Endodermal cell (in vitro differentiated cells): ENCODE results near the gene VWCE. TPM values are rescaled to one million over a fixed set of nuclear protein-coding genes. Genes with fewer than 3 reads are reported as not detected.
"Not testable (repeated sequence)": the region's sequence is repeated elsewhere in the genome, so short reads cannot be mapped to it uniquely, and the experiment has no call there.

Source experiments
- DNase-seq: peaks from one replicate; pipeline ENCODE4 v3.0.0-alpha.2; 2017
- H3K27ac ChIP-seq: 2 replicates; pipeline ENCODE4 v1.5.1; 2013; ENCODE audit warnings: mild to moderate bottlenecking, low read depth, low read length, moderate library complexity
- H3K27me3 ChIP-seq: 2 replicates; pipeline ENCODE4 v1.6.1; 2013; ENCODE audit warnings: mild to moderate bottlenecking, low read length, moderate library complexity; ENCODE audit not compliant: insufficient read depth, control insufficient read depth, poor library complexity, severe bottlenecking
- H3K36me3 ChIP-seq: 2 replicates; pipeline ENCODE4 v1.7.0; 2013; ENCODE audit warnings: mild to moderate bottlenecking, low read length, moderate library complexity; ENCODE audit not compliant: control insufficient read depth, insufficient read depth
- H3K4me1 ChIP-seq: one replicate; pipeline ENCODE4 v1.7.0; 2013; ENCODE audit warnings: low read length; ENCODE audit not compliant: control insufficient read depth, insufficient read depth
- H3K4me3 ChIP-seq: 2 replicates; pipeline ENCODE4 v1.5.1; 2013; ENCODE audit warnings: mild to moderate bottlenecking, low read length, moderate library complexity
- H3K9ac ChIP-seq: 2 replicates; pipeline ENCODE4 v1.6.1; 2013; ENCODE audit warnings: mild to moderate bottlenecking, low read length, moderate library complexity; ENCODE audit not compliant: poor library complexity, severe bottlenecking; ENCODE audit errors: extremely low read depth
- H3K9me3 ChIP-seq: 2 replicates; pipeline ENCODE4 v1.6.1; 2013; ENCODE audit warnings: mild to moderate bottlenecking, low read length, moderate library complexity; ENCODE audit not compliant: control insufficient read depth
- H3K27ac Mint-ChIP-seq: 2 replicates; pipeline ENCODE4 v1.8.0; 2020; ENCODE audit warnings: mixed read lengths
- H3K27me3 Mint-ChIP-seq: 2 replicates; pipeline ENCODE4 v1.8.0; 2021; ENCODE audit warnings: mild to moderate bottlenecking, mixed read lengths; ENCODE audit not compliant: insufficient read depth
- H3K36me3 Mint-ChIP-seq: 2 replicates; pipeline ENCODE4 v1.8.0; 2020; ENCODE audit warnings: low read depth, mixed read lengths
- H3K4me1 Mint-ChIP-seq: 2 replicates; pipeline ENCODE4 v1.8.0; 2020; ENCODE audit warnings: mixed read lengths
- H3K4me3 Mint-ChIP-seq: 2 replicates; pipeline ENCODE4 v1.8.0; 2020; ENCODE audit warnings: mild to moderate bottlenecking, moderate library complexity, mixed read lengths
- H3K9me3 Mint-ChIP-seq: 2 replicates; pipeline ENCODE4 v1.8.0; 2020; ENCODE audit warnings: mild to moderate bottlenecking, mixed read lengths
- WGBS, 2 experiments: methylation state at CpG; one replicate each; pipeline versions ENCODE4 v1.1.5 to v1.1.7; 2013; ENCODE audit warnings: missing lambda C conversion rate in 2 of 2, mixed read lengths in 1 of 2; ENCODE audit not compliant: insufficient coverage in 1 of 2, insufficient read length in 1 of 2; 5-methylcytosine and 5-hydroxymethylcytosine counted together
- total RNA-seq, 2 donors: library from RNA; stranded (reverse); fragmentation: NEBNext Ultra II Directional in 1 of 2; extraction: Animal tissue kit (Norgen Biotek cat#: 25700) in 1 of 2; gene quantifications; 2 replicates in 1 of 2; 3 replicates in 1 of 2; pipeline ENCODE4 v1.2.1, GENCODE V29; 2021
- TF ChIP-seq, protein P1 (sequence below): fragments of 200-600 bp; sonication (generic); conservative IDR thresholded peaks from 2 replicates; pipeline ENCODE4 v1.5.0; 2021; ENCODE audit warnings: antibody characterized with exemption, mild to moderate bottlenecking

VWCE gene
- total RNA-seq, 2 donors from 2014 or later: 7.2 to 13.3 TPM

DNA sequence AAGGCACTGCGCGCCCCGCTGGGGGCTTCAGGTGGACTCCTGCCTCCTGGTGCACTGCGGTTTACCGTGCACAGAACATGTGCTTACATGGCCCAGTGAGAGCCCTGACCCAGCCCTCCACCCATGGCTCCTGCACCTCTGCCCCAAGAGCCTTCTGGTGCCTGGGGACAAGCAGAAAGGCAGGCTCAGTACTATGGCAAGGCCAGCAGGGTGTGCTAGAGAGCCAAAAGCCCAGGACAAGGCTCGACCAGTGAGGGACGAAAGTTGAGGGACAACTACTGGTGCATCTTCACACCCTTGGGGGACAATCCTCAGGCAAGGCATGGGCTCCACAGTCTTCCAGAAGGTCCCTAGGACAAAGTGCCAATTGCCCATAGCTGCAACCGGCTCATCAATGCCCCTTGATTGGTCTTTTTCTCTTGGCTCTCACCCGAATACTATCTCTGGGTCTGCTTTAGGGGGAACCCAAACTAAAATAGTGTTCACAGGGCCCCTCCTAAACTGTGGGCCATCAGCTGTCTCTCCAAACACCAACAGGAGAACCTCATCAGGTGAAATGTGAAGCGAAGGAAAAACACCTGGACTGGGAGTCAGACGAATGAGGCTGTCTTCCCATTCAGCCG is 40.6 kb downstream of the VWCE start:
- H3K27ac Mint-ChIP-seq: no peak overlapping the region
- TF ChIP-seq, protein P1, sequence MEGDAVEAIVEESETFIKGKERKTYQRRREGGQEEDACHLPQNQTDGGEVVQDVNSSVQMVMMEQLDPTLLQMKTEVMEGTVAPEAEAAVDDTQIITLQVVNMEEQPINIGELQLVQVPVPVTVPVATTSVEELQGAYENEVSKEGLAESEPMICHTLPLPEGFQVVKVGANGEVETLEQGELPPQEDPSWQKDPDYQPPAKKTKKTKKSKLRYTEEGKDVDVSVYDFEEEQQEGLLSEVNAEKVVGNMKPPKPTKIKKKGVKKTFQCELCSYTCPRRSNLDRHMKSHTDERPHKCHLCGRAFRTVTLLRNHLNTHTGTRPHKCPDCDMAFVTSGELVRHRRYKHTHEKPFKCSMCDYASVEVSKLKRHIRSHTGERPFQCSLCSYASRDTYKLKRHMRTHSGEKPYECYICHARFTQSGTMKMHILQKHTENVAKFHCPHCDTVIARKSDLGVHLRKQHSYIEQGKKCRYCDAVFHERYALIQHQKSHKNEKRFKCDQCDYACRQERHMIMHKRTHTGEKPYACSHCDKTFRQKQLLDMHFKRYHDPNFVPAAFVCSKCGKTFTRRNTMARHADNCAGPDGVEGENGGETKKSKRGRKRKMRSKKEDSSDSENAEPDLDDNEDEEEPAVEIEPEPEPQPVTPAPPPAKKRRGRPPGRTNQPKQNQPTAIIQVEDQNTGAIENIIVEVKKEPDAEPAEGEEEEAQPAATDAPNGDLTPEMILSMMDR: peak; percentile 93
- no peaks in the 10 kb centered on the region for H3K9me3 ChIP-seq
- DNase-seq: peak; percentile 93
- H3K27ac ChIP-seq: no peak overlapping the region
- no peaks in the 10 kb centered on the region for H3K4me1 Mint-ChIP-seq
- no peak overlapping the region for H3K4me3 Mint-ChIP-seq
- H3K27me3 ChIP-seq: no peaks in the 10 kb centered on the region
- no peak overlapping the region for H3K4me3 ChIP-seq
- 55 to 66% methylated on average over 9 to 12 of the region's 12 CpGs for WGBS, 2 experiments
- H3K9me3 Mint-ChIP-seq: no peaks in the 10 kb centered on the region
- H3K36me3 Mint-ChIP-seq: no peaks in the 10 kb centered on the region
- H3K4me1 ChIP-seq: no peaks in the 10 kb centered on the region
- no peaks in the 10 kb centered on the region for H3K36me3 ChIP-seq
- H3K27me3 Mint-ChIP-seq: peaks cover 3% of the 10 kb centered on the region
- no peak overlapping the region for H3K9ac ChIP-seq

DNA sequence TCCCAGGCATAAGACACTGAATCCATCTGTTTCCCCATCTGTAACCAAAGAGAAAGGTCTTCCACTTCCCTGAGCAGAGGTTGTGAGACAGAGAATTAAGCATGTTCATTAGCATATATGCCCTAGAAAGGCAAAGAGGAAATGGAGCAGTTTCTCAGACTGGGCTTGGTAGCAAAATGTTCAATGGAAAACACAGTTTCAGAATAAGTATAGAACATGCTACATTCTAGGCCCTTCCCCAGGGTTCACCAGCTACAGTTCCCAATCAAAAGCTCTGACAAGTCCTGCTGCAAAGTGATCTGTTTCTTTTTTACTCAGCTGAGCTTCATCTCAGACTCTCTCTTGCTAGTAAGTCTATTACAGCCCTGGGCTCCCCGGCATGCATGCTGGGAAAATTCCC is 42.8 kb downstream of the VWCE start:
- DNase-seq, H3K27ac Mint-ChIP-seq: not testable (repeated sequence)
- WGBS, 2 experiments: 88% methylated on average over 1 of the region's 1 CpG; no CpG with 5 or more reads in 1 of the 2 experiments

DNA sequence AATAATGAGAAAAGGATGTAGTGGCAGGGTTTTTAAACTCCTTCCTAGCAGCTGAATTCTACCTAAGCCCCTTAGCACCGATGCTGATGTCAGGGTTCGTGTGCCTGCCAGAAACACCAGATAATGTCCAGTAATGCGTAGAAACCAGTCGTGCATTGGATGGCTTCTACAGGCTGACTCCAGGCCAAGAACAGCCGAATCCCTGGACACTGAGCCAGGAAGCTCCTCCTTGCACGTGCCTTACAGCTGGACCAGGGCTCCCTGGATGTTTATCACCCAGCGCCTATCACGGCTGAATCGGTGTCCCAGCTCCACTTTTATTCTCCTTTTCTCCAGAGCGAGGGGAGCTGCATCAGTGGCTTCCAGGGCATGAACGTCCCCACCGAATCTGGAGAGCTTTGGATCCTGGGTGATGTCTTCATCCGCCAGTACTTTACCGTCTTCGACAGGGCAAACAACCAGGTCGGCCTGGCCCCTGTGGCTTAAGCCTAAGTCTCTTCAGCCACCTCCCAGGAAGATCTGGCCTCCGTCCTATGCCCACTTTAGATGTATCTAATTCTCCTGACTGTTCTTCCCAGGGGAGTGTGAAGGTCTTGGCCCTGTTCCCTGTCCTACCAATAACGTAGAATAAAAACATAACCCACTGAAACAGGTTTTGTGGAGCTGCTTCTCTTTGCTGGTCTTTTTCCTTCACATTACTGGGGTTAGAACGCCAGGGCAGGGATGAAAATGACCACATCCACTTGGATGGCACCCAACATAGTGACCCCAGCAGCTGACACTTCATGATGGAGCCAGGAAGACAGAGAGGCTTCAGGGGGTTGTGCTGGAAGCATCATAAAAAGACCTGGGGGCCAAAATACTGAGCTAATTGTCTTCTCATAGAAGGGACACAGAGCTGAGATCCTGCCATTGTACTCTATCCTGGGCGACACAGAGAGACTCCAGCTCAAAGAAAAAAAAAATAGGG is 44.0 kb downstream of the VWCE start:
- not testable (repeated sequence) for H3K9ac ChIP-seq, H3K27me3 ChIP-seq, H3K4me3 ChIP-seq, H3K27ac ChIP-seq, H3K27ac Mint-ChIP-seq, H3K9me3 Mint-ChIP-seq, DNase-seq, H3K36me3 ChIP-seq, H3K36me3 Mint-ChIP-seq, H3K4me1 Mint-ChIP-seq, H3K4me1 ChIP-seq, H3K9me3 ChIP-seq, H3K4me3 Mint-ChIP-seq
- H3K27me3 Mint-ChIP-seq: peaks cover 13% of the 10 kb centered on the region
- 92% methylated on average over 13 to 19 of the region's 20 CpGs for WGBS, 2 experiments

More for the DNA sequence above, 42.8 kb downstream of the VWCE start:
- peaks cover 11% of the 10 kb centered on the region for H3K27me3 Mint-ChIP-seq
- H3K4me1 Mint-ChIP-seq, H3K27ac ChIP-seq, H3K4me1 ChIP-seq, H3K4me3 Mint-ChIP-seq, H3K9me3 ChIP-seq, H3K9ac ChIP-seq, H3K27me3 ChIP-seq, H3K36me3 ChIP-seq, H3K9me3 Mint-ChIP-seq, H3K4me3 ChIP-seq, H3K36me3 Mint-ChIP-seq: not testable (repeated sequence)

DNA sequence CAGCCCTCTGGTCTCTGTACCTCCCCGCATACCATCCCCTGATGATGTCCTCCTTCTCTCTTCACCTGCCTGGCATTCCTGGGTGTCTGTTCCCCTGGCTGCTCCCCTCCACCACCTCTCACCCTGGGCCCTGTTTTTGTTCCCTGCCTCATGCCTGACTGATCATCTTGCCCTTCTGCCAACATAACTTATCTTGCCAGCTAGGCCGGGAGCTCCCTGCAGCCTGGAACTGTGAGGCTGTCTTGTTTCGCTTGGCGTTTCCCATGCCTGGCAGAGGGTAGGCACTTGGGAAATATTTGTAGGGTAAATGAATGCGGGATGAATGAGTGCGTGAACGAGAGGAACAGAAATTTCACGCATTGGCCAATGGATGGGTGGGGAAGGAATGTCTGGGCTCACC is 45.9 kb downstream of the VWCE start:
- not testable (repeated sequence) for H3K4me1 Mint-ChIP-seq, H3K9ac ChIP-seq, H3K36me3 ChIP-seq, H3K9me3 ChIP-seq, H3K27ac ChIP-seq, H3K27ac Mint-ChIP-seq, H3K4me3 Mint-ChIP-seq, H3K9me3 Mint-ChIP-seq, DNase-seq, H3K27me3 ChIP-seq, H3K4me3 ChIP-seq, H3K36me3 Mint-ChIP-seq, H3K4me1 ChIP-seq
- 90 to 100% methylated on average over 1 to 8 of the region's 8 CpGs for WGBS, 2 experiments
- H3K27me3 Mint-ChIP-seq: peaks cover 13% of the 10 kb centered on the region

DNA sequence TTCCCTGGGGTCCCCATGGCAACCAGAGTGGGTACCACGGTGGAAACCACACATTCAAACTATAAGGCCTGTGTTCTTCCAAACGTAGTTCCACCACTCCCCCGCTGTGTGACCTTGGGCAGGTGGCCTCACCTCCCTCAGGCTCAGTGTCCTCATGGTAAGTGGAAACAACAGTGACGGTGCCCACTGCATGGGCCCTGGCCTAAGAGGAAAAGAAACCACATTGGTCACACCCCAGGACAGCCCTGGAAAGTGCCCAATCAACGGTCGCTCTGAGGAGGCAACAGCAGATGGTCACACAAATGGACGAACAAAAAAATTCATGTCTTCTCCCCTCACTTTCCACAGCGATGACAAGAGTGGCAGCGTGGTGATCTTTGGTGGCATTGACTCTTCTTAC is 47.0 kb downstream of the VWCE start:
- 87 to 98% methylated on average over 6 to 7 of the region's 9 CpGs for WGBS, 2 experiments
- not testable (repeated sequence) for H3K9me3 ChIP-seq, H3K4me3 ChIP-seq, H3K4me1 Mint-ChIP-seq, H3K36me3 Mint-ChIP-seq, H3K27me3 ChIP-seq, H3K27ac Mint-ChIP-seq, H3K9me3 Mint-ChIP-seq, H3K27ac ChIP-seq, H3K4me1 ChIP-seq, H3K4me3 Mint-ChIP-seq, H3K36me3 ChIP-seq, DNase-seq, H3K9ac ChIP-seq
- H3K27me3 Mint-ChIP-seq: peaks cover 13% of the 10 kb centered on the region

DNA sequence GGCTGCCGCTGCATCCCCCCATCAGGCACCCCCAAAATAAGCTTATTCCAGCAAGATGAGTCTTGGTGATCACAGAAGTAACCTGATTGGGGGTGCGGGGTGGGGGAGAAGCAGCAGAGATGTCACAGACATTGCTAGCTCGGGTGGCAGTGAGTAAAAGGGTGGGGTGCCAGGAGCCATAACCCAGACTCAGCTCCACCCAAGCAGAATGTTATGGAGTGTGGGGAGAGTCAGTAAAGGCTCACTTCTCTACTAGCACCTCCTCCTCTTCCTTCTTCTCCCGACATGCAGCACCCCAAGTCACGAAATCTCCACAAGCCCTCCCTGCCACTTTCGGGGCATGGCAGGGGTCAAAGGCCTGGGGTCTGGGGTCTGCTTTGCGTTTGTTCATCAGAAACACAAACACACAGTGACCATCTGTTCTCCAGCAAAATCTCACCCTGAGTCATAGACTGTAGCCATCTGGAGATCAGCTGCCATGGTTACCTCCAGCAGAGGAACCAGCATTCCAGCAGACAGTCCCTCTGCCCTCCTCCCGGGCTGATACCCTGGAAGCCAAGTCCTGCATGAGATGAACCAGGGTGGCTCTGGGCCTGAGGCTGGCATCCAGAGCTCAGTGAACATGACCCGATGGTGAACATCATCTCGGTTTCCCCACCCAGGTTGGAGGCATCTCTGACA is 49.7 kb downstream of the VWCE start:
- not testable (repeated sequence) for H3K4me1 Mint-ChIP-seq, H3K4me3 Mint-ChIP-seq, H3K27ac ChIP-seq, H3K9me3 Mint-ChIP-seq, H3K27me3 ChIP-seq, H3K9ac ChIP-seq, H3K27ac Mint-ChIP-seq, H3K4me3 ChIP-seq, H3K4me1 ChIP-seq, DNase-seq, H3K36me3 ChIP-seq, H3K9me3 ChIP-seq, H3K36me3 Mint-ChIP-seq
- no CpG with 5 or more reads among the region's 10 CpGs for WGBS, 2 experiments
- H3K27me3 Mint-ChIP-seq: peaks cover 13% of the 10 kb centered on the region
